SU-DHL-6 (cell line): ENCODE measurements around the gene CALN1.

ENCODE experiments used
- CTCF ChIP-seq: fragments of 200-600 bp; sonication (generic); IDR thresholded peaks from one replicate; pipeline ENCODE4 v1.5.1; 2017; ENCODE audit warnings: antibody characterized with exemption, mild to moderate bottlenecking, low read length, moderate library complexity; ENCODE audit not compliant: insufficient read depth, poor library complexity, severe bottlenecking
- EZH2phosphoT487 ChIP-seq: fragments of 200-600 bp; sonication (generic), shearing (Covaris generic); conservative IDR thresholded peaks from 2 replicates; pipeline ENCODE4 v1.6.1; 2018; ENCODE audit warnings: mild to moderate bottlenecking, antibody characterized with exemption, low read length, moderate library complexity, mixed read lengths

GRCh38 chr7:72064916-72065315 is 347.2 kb downstream of the CALN1 start:
- TF ChIP-seq CTCF, result no peak
- no peak for TF ChIP-seq EZH2phosphoT487
